ENCODE results near the gene CD69.
"Not testable (repeated sequence)": the region's sequence is repeated elsewhere in the genome, so short reads cannot be mapped to it uniquely, and the experiment has no call there.

CD69 gene

GRCh38 chr12:9742661-9743060 is 18.0 kb downstream of the CD69 start:
- Histone ChIP-seq H4K20me1 (ENCODE audit: insufficient read depth, low read length) (no peaks in the 10 kb centered on the region), H3K27me3 (replicated peaks; ENCODE audit: insufficient read depth, low read length) (no peaks in the 10 kb centered on the region), H3K9me2 (replicated peaks; ENCODE audit: insufficient read depth, low read length) (no peaks in the 10 kb centered on the region), H3K27ac (ENCODE audit: low read length) (peak overlapping the region; percentile 85), H3K4me1 (ENCODE audit: low read length) (peaks cover 29% of the 10 kb centered on the region), H3K9me3 (replicated peaks; ENCODE audit: insufficient read depth, low read length) (no peaks in the 10 kb centered on the region), H3K79me2 (ENCODE audit: low read length) (no peaks in the 10 kb centered on the region), H3K36me3 (replicated peaks; ENCODE audit: insufficient read depth, low read length) (no peaks in the 10 kb centered on the region), H3K4me2 (ENCODE audit: low read depth, low read length) (peak overlapping the region; percentile 71), H3F3A (ENCODE audit: insufficient read depth, low read length) (peaks cover 26% of the 10 kb centered on the region), H3K9ac (ENCODE audit: low read length) (peak overlapping the region; percentile 49), H2AFZ (ENCODE audit: low read length) (no peak overlapping the region), H3K4me3 (ENCODE audit: low read length) (peak overlapping the region; percentile 39)
- peak; percentile 89 for DNase-seq
- TF ChIP-seq EZH2phosphoT487 (IDR thresholded peaks at IDR 0.05; ENCODE audit: low read length): no peak
- no peak for TF ChIP-seq CTCF (IDR thresholded peaks at IDR 0.05; ENCODE audit: low read length)
- no peak for TF ChIP-seq EZH2 (optimal IDR thresholded peaks at IDR 0.05; ENCODE audit: low read depth, low read length)

- peaks cover 26% of the 10 kb centered on the region for H3F3A ChIP-seq (ENCODE audit: insufficient read depth, low read length)
- peak overlapping the region; percentile 85 for H3K27ac ChIP-seq (ENCODE audit: low read length)
- TF ChIP-seq CTCF (IDR thresholded peaks at IDR 0.05; ENCODE audit: low read length): no peak
- no peak for TF ChIP-seq EZH2 (optimal IDR thresholded peaks at IDR 0.05; ENCODE audit: low read depth, low read length)
- no peaks in the 10 kb centered on the region for H3K9me2 ChIP-seq (replicated peaks; ENCODE audit: insufficient read depth, low read length)
- DNase-seq: peak; percentile 90
- H3K4me2 ChIP-seq (ENCODE audit: low read depth, low read length): peak overlapping the region; percentile 71
- peak overlapping the region; percentile 39 for H3K4me3 ChIP-seq (ENCODE audit: low read length)
- H3K9me3 ChIP-seq (replicated peaks; ENCODE audit: insufficient read depth, low read length): no peaks in the 10 kb centered on the region
- no peak overlapping the region for H2AFZ ChIP-seq (ENCODE audit: low read length)
- H3K4me1 ChIP-seq (ENCODE audit: low read length): peaks cover 32% of the 10 kb centered on the region
- H3K36me3 ChIP-seq (replicated peaks; ENCODE audit: insufficient read depth, low read length): no peaks in the 10 kb centered on the region
- no peaks in the 10 kb centered on the region for H3K79me2 ChIP-seq (ENCODE audit: low read length)
- H3K9ac ChIP-seq (ENCODE audit: low read length): peak overlapping the region; percentile 49
- H4K20me1 ChIP-seq (ENCODE audit: insufficient read depth, low read length): no peaks in the 10 kb centered on the region
- no peaks in the 10 kb centered on the region for H3K27me3 ChIP-seq (replicated peaks; ENCODE audit: insufficient read depth, low read length)
Observed at GRCh38 chr12:9741726-9742125, 19.0 kb downstream of the CD69 start.

- no peaks in the 10 kb centered on the region for H3K9me2 ChIP-seq (replicated peaks; ENCODE audit: insufficient read depth, low read length)
- DNase-seq: no peak
- no peaks in the 10 kb centered on the region for H3K27me3 ChIP-seq (replicated peaks; ENCODE audit: insufficient read depth, low read length)
- H3K79me2 ChIP-seq (ENCODE audit: low read length): no peaks in the 10 kb centered on the region
- H3F3A ChIP-seq (ENCODE audit: insufficient read depth, low read length): peaks cover 26% of the 10 kb centered on the region
- peak overlapping the region; percentile 51; the same call in 1 of the 2 replicates for H3K4me2 ChIP-seq (ENCODE audit: low read depth, low read length)
- H3K4me1 ChIP-seq (ENCODE audit: low read length): peaks cover 32% of the 10 kb centered on the region
- H3K27ac ChIP-seq (ENCODE audit: low read length): peak overlapping the region; percentile 44; the same call in 1 of the 2 replicates
- no peak overlapping the region for H2AFZ ChIP-seq (ENCODE audit: low read length)
- H3K9ac ChIP-seq (ENCODE audit: low read length): peak overlapping the region; percentile 47; the same call in 1 of the 2 replicates
- peak overlapping the region; percentile 38 for H3K4me3 ChIP-seq (ENCODE audit: low read length)
- no peak for TF ChIP-seq EZH2phosphoT487 (IDR thresholded peaks at IDR 0.05; ENCODE audit: low read length)
- no peak for TF ChIP-seq EZH2 (optimal IDR thresholded peaks at IDR 0.05; ENCODE audit: low read depth, low read length)
- no peak for TF ChIP-seq CTCF (IDR thresholded peaks at IDR 0.05; ENCODE audit: low read length)
- H4K20me1 ChIP-seq (ENCODE audit: insufficient read depth, low read length): no peaks in the 10 kb centered on the region
- H3K36me3 ChIP-seq (replicated peaks; ENCODE audit: insufficient read depth, low read length): no peaks in the 10 kb centered on the region
- no peaks in the 10 kb centered on the region for H3K9me3 ChIP-seq (replicated peaks; ENCODE audit: insufficient read depth, low read length)
Observed at GRCh38 chr12:9740106-9740750, 20.5 kb downstream of the CD69 start.

- not testable (repeated sequence) for H3K27me3 ChIP-seq (replicated peaks; ENCODE audit: insufficient read depth, low read length); H4K20me1 ChIP-seq (ENCODE audit: insufficient read depth, low read length); H3K9me2 ChIP-seq (replicated peaks; ENCODE audit: insufficient read depth, low read length); H2AFZ ChIP-seq (ENCODE audit: low read length); H3K79me2 ChIP-seq (ENCODE audit: low read length); DNase-seq; H3K36me3 ChIP-seq (replicated peaks; ENCODE audit: insufficient read depth, low read length); H3K9me3 ChIP-seq (replicated peaks; ENCODE audit: insufficient read depth, low read length)
- Histone ChIP-seq H3F3A (ENCODE audit: insufficient read depth, low read length) (peaks cover 26% of the 10 kb centered on the region), H3K4me2 (ENCODE audit: low read depth, low read length) (peak overlapping the region; percentile 51; the same call in 1 of the 2 replicates), H3K9ac (ENCODE audit: low read length) (peak overlapping the region; percentile 47; the same call in 1 of the 2 replicates), H3K4me1 (ENCODE audit: low read length) (peaks cover 32% of the 10 kb centered on the region), H3K27ac (ENCODE audit: low read length) (peak overlapping the region; percentile 44; the same call in 1 of the 2 replicates), H3K4me3 (ENCODE audit: low read length) (peak overlapping the region; percentile 38)
Observed at GRCh38 chr12:9739404-9740105, 21.1 kb downstream of the CD69 start.

GRCh38 chr12:9738905-9739304 is 21.8 kb downstream of the CD69 start:
- not testable (repeated sequence) for H3K27ac ChIP-seq (ENCODE audit: low read length); H3K79me2 ChIP-seq (ENCODE audit: low read length); H4K20me1 ChIP-seq (ENCODE audit: insufficient read depth, low read length); H3K9me2 ChIP-seq (replicated peaks; ENCODE audit: insufficient read depth, low read length); H2AFZ ChIP-seq (ENCODE audit: low read length); H3K9me3 ChIP-seq (replicated peaks; ENCODE audit: insufficient read depth, low read length); DNase-seq; H3K36me3 ChIP-seq (replicated peaks; ENCODE audit: insufficient read depth, low read length); H3K4me2 ChIP-seq (ENCODE audit: low read depth, low read length); H3K27me3 ChIP-seq (replicated peaks; ENCODE audit: insufficient read depth, low read length); H3K9ac ChIP-seq (ENCODE audit: low read length); H3K4me3 ChIP-seq (ENCODE audit: low read length)
- Histone ChIP-seq H3F3A (ENCODE audit: insufficient read depth, low read length) (peaks cover 26% of the 10 kb centered on the region), H3K4me1 (ENCODE audit: low read length) (peaks cover 32% of the 10 kb centered on the region)

Measured in MM.1S (cell line).